Measurements from ENCODE around the gene SH2D7.

DNA sequence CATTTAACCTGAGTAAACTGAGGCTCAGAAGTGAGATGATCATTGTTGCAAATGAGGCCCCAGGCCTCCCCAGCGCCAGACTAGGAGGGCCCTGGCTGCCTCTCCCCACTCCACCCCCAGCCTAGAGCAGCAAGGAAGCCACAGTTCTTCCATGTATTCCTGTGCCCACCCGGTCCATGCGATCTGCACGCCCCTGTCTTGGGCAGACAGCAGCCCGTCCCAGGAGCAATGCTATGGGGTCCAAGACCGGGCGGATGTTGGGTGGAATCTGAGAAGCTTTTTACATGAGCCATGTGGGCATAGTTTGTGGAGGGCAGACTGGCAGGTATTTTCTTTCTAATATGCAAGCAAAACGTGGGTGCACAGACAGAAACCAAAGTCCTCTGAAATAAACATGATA lies 15.1 kb downstream of the SH2D7 start:
- TF ChIP-seq CTCF (conservative IDR thresholded peaks at IDR 0.05; ENCODE audit: low read depth, low read length) = no peak
- TF ChIP-seq EZH2phosphoT487 (IDR thresholded peaks at IDR 0.05; ENCODE audit: borderline replicate concordance, low read length) = no peak
- TF ChIP-seq EZH2 (IDR thresholded peaks at IDR 0.05; ENCODE audit: low read length, unreplicated experiment) = no peak
